GM21717 (cell line): ENCODE results near the gene ZNF506.
A peak's percentile ranks its signal among the peaks of the same experiment; 100 is the strongest.
"Not testable (repeated sequence)": the region's sequence is repeated elsewhere in the genome, so short reads cannot be mapped to it uniquely, and the experiment has no call there.

Experiments used
- ATAC-seq: cut with Tn5 transposase; IDR thresholded peaks from one replicate; pipeline ENCODE4 v1.9.1; 2021; ENCODE audit warnings: mild to moderate bottlenecking, moderate library complexity; ENCODE audit not compliant: unreplicated experiment

The ZNF506 gene

DNA sequence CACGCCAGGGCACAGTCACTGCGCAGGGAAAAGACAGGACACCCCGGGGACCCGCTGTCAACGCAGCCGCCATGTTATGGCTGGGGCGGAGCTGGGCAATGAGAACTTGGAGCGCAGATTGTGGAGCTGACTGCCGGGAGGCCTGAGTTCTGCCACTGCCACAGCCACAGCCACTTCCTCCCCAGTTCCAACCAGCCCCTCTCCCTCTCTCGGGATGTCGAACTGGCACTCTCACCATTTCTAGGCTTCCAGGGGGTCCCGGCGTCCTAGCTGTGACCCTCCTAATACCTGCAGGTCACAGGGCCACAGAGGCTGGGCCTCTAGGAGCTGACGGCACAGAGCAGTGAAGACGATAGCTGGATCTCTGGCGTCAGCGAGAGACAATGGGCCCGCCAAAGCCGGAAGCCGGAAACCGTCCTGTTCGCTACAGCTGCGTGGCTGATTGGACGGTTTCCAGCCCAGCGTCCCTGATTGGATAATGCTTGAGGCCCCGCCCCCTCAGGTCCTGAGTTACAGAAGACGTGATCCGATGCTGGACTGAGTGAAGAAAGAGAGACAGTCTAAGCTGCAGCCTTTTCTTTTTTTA is at the start of gene ZNF506:
ZNF506 (minus strand) TSS at position 385 of the 586 bp plus-strand sequence; CDS start at position 238, 147 bp downstream.
- peak; percentile 81 for ATAC-seq

DNA sequence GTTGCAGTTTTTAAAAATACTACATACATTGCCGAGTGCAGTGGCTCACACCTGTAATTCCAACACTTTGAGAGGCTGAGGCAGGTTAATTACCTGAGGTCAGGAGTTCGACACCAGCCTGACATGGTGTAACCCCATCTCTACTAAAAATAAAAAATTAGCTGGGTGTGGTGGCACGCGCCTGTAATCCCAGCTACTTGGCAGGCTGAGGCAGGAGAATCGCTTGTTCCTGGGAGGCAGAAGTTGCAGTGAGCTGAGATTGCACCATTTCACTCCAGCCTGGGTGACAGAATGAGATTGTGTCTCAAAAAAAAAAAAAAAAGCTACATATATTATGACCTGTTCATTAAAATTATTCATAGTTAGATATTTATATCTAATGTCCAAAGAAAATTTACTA is 48.5 kb upstream of the ZNF506 start:
- ATAC-seq = not testable (repeated sequence)

DNA sequence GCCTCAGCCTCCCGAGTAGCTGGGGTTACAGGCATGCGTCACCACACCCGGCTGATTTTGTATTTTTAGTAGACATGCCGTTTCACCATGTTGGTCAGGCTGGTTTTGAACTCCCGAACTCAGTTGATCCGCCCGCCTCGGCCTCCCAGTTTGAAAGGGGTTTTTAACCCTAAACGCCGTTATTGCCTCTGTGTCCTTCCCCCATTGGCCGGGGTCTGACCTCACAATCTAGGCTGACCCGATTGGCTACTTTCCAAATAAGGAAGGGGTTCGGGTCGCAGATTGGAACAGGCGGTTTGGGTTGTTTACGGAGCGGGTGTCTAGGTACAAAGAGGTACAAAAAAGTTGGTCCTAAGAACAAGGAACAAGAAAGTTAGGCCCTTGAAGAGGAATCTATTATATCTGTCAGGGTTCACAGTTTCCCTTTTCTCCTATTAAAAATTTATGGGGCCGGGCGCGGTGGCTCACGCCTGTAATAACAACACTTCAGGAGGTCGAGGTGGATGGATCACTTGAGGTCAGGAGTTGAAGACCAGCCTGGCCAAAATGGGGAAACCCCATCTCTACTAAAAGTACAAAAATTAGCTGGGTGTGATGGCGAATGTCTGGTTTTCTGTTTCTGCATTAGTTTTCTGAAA is 45.2 kb upstream of the ZNF506 start:
- no peak for ATAC-seq

DNA sequence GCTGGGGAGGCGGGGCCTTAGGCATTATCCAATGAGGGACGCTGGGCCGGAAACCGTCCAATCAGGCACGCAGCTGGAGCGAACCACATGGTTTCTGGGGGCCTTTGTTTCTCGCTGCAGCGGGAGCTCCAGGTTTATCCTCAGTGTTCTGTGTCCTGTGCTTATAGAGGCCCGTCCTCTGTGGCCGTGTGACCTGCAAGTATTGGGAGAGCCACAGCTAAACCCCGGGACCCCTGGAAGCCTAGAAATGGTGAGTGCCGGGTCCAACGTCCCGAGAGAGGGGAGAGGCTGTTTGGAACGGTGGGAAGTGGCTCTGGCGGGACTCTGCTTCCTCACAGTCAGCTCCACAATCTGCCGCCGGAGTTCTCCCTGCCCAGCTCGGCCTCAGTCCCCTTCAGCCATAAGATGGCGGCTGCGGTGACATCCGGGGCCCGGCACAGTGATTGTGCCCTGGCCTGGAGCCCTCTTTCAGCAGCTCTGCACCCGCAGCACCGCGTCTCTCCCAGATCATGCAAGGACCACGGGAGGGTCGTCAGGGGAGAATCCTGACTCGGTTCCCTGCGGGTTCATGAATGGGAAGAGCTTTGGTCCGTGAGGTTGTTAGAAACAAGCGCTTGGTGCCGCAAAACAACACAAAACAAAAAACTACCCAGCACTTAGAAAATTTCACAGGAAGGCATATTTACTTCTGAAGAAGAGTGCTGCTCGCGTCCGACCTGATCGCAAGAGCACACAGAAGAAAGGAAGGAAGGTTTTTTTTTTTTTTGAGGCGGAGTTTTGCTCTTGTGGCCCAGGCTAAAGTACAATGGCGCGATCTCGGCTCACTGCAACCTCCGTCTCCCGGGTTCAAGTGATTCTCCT is 44.4 kb upstream of the ZNF506 start, which contains the start of gene ZNF253:
ZNF253 (plus strand) TSS at position 133 of the 861 bp plus-strand sequence; CDS start at position 248, 115 bp downstream.
- ATAC-seq = peak; percentile 96

DNA sequence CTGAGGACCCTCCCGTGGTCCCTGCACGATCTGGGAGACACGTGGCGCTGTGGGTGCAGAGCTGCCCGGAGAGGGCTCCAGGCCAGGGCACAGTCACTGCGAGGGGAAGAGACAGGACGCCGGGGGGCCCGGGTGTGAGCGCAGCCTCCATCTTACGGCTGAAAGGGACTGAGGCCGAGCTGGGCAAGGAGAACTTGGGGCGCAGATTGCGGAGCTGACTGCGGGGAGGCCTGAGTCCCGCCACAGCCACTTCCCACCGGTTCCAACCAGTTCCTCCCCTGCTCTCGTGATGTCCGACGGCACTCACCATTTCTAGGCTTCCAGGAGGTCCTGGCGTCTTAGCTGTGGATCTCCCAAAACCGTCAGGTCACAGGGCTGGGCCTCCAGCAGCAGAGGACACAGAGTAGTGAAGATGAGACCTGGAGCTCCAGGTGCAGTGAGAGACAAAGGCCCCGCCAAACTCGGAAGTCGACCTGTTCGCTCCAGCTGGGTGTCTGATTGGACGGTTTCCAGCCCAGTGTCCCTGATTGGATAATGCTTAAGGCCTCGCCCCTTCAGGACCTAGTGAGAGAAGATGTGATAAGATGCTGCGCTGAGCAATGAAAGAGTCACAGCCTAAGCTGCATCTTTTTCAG is 39.3 kb upstream of the ZNF506 start:
- no peak for ATAC-seq

DNA sequence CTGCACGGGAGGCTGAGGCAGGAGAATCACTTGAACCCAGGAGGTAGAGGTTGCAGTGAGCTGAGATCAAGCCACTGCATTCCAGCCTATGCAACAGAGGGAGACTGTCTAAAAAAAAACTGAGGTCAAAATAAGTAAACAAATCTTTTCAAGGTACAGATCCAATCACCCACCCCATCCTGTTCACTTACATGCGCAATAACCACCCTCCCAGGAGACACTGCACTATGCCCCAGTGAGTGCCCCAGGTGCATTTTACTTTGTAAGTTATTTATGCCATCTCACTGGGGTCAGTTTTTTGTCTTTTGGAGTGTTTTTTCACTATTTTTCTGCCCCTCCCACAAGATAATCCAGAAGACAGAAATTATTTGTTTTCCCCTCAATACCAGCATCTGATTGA is 37.2 kb upstream of the ZNF506 start:
- no peak for ATAC-seq

DNA sequence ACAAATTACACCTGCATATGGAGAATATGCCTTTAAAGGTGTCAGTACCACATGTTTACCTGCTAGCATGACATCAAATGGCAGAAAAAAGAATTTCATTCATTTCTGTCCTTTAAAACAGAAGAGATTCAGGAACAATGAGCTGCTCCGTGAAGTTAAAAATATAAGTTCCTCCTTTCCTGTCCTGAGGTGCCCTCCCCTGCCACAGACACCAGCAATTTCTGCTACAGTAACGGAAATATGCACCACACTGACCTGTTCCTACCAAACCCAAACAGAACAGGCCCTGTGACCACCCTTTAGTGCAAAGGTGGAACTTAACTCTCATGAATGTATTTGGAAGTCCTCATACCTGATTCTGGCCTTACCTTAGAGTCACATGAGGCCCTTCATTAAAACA is 30.2 kb upstream of the ZNF506 start:
- not testable (repeated sequence) for ATAC-seq

DNA sequence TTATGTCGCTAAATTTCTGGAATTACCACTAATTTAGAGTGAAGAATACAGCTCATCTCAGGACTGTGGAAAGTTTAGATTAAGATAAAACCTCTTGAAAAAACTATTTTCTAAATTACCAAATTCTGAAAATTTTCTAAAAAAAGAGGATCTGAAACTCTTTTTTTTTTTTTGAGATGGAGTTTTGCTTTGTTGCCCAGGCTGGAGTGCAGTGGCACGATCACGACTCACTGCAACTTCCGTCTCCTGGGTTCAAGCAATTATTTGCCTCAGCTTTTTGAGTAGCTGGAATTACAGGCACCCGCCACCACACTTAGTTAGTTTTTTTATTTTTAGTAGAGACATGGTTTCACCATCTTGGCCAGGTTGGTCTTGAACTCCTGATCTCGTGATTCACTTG is 27.5 kb upstream of the ZNF506 start:
- ATAC-seq = no peak

DNA sequence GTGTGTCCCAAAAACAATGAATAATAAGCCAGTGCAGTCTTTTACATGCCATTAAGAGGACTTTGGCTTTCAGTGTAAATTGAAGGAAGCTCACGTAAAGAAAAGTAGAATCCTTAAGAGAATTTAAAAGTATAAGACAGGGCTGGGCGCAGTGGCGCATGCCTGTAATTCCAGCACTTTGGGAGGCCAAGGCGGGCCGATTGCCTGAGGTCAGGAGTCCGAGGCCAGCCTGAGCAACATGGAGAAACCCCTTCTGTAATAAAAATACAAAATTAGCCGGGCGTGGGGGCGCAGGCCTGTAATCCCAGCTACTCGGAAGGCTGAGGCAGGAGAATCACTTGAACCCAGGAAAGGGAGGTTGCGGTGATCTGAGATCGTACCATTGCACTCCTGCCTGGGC is 26.2 kb upstream of the ZNF506 start:
- ATAC-seq = no peak

DNA sequence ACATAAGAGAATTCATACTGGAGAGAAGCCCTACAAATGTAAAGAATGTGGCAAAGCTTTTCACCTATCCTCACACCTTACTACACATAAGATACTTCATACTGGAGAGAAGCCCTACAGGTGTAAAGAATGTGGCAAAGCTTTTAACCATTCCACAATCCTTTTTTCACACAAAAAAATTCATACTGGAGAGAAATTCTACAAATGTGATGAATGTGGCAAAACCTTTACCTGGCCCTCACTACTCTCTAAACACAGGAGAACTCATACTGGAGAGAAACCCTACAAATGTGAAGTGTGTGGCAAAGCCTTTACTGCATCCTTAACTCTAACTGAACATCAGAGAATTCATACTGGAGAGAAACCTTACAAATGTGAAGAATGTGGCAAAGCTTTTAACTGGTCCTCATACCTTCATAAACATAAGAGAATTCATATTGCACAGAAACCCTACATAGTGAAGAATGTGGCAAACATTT is 14.0 kb upstream of the ZNF506 start:
- no peak for ATAC-seq

DNA sequence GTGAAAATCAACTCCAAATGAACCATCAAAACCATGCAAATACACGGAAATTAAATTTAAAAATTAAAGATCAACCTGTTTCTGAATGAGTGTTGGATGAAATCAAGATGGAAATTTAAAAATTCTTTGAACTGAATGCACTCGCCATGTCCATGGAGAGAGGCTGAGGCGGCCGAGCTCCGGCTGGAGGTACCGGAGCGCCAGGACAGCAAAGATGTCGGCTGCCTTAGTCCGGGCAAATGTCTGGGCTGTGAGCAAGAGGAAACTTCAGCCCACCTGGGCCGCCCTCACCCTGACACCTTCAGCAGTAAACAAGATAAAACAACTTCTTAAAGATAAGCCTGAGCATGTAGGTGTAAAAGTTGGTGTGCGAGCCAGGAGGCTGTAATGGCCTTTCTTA is 5.3 kb upstream of the ZNF506 start:
- no peak for ATAC-seq

DNA sequence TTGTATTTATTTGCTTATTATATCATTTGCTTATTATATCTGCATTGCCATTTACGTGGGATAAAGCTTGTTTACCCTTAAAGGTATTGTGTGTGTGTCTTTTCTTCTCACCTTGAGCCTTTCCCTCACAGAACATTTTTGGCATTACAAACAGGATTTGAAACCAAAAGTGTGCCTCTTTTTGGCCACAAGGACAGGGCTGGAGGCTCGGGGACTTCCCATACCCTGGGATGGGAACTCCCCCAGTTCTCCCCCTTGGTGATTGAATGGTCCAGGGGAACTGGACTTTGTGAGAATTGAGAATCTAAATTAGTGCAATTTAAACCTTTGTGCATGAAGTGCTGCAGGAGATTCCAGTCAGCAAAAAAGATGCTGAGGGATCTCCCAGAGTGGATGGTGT is 2.4 kb upstream of the ZNF506 start:
- no peak for ATAC-seq

DNA sequence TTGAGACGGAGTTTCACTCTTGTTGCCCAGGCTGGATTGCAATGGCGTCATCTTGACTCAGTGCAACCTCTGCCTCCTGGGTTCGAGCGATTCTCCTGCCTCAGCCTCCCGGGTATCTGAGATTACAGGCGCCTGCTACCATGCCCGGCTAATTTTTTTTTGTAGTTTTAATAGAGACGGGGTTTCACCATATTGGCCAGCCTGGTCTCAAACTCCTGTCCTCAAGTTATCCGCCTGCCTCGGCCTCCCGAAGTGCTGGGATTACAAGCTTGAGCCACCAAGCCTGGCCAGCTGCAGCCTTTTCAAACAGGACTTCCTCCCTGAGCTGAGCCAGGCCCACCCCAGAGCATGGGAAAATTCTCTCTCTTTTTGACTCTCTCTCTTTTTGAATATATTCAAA is 426 bp upstream of the ZNF506 start:
- not testable (repeated sequence) for ATAC-seq

DNA sequence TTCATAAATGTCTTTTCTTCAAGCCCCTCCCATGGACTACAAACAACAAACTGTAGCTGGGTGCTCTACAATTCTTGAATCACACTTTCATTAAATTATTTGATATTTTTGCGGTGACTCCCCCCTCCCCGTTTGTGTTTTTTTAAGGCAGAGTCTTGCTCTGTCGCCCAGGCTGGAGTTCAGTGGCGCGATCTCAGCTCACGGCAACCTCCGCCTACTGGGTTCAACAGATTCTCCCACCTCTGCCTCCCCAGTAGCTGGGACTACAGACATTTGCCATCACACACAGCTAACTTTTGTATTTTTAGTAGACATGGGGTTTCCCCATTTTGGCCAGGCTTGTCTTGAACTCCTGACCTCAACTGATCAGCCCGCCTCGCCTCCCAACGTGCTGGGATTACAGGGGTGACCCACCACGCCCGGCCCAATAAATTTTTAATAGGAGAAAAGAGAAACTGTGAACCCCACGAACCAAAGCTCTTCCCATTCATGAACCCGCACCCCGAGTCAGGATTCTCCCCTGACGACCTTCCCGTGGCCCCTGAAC is 703 bp downstream of the ZNF506 start:
- ATAC-seq = no peak

DNA sequence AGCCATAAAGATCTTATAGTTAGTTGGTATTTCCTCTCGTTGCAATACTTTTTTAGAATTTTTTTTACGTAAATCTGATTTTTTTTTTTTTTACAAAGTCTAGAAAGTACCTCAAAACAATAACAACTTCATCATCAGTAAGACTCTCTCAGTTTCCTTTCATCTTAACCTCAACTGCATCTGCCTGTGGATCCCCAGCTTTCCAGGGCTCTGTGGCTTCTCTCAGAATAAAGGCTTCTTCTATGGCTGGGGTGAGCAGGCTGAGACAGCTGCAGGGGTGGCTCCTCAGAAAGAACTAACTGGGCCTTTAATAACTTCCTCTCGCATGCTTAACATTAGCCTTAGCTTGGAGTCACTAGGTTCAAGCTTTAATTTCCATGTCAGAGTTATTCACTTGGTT is 4.2 kb downstream of the ZNF506 start:
- no peak for ATAC-seq

DNA sequence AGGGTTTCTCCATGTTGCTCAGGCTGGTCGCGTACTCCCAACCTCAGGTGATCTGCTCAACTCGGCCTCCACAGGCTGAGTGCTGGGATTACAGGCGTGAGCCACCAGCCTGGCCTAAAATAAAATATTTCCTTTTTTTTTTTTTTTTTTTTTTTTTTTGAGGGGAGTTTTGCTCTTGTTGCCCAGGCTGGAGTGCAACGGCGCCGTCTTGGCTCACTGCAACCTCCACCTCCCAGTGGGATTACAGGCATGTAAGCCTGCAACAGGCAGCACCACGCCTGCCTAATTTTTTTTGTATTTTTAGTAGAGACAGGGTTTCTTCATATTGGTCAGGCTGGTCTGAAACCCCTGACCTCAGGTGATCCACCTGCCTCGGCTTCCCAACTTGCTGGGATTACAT is 4.9 kb downstream of the ZNF506 start:
- ATAC-seq = no peak

DNA sequence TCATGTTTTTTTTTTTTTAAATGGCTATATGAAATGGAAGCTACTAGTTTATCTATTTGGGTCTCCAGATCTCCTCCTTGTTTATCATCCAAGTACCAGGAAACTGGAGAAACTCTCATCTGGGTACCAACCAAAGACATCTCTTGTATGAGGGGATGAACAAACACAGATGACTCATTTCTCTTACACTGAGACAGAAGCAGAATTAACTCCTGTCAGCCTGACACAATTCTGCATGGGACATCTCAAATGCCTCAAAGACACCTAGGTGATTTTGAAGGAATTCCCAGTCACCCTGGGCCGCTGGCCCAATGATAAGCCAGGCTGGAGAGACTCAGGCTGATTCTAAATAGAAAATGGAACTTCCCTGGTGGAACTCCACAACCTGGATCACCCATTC is 9.6 kb downstream of the ZNF506 start:
- not testable (repeated sequence) for ATAC-seq

DNA sequence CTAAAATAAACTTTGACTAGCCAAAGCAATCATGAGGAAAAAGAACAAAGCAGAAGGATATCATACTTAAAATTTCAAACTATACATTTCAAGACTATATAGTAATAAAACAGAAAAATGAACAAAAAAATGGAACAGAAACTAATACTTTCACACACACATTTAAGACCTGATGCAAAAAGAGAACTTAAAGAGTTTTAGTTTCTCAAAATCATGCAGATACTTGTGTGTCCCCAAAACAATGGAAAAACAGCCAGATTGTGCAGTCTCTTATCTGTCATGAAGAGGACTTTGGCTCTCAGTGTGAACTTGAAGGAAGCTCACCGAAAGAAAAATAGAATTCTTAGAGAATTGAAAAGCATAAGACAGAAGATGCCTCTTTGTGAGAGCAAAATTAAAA is 16.1 kb downstream of the ZNF506 start:
- ATAC-seq = no peak

DNA sequence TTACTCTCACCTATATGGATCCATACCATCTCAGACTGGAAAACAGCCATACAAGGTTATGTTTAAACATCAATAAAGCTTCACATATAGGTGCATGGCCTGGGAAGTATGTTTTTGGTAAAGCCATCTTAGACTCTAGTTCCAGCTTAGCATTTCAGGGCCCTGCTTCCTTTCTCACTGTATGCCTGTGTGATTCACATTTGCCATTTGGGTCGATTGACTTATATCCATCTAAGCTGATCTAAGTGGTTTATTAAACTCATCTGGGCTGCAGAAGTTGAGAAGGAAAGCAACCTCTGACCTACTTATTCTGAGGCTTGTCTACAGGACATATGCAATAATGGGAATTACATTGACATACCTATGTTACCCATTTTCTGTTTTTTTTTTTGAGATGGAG is 33.5 kb downstream of the ZNF506 start:
- ATAC-seq = no peak

DNA sequence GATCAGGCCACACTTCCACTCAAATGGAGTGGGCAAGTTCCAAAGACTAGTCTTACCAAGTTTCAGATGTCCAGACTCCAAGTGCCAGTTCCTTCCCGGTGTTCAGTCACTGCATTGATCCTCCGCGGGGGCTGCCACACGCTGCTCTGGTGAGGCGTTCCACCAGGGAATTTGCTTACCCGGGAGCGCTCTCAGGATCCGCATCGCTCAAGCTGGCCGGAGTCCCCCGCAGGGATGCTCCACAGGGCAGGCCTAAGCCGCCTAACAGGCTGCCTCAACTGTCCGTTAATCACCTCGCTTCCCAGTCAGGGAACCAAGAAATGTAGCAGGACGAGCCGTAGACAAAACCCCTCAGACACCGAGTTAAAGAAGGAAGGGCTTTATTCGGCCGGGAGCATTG is 36.1 kb downstream of the ZNF506 start:
- ATAC-seq = not testable (repeated sequence)

DNA sequence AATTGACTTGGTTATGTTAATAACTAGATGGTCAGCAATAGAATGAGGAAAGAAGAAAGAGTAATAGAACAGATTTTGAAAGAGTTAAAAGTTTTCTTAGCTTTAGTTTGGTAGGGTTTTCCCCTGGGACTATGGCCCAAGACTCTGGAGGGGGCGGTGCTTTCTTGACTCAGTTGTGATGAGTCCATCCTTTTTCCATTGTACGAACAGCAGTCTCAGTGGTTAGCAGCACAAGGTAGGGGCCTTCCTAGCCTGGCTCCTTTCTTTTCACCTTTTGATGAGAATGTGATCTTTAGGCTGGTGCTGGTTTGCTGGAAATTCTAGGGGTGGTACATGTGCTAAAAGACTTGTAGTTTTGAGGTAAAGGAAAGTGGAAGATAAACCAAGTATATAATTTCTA is 38.8 kb downstream of the ZNF506 start:
- no peak for ATAC-seq
